Parathyroid adenoma (tissue), 2 donors: Measurements from ENCODE around the gene RECQL5.

Source experiments
- H2AFZ ChIP-seq: fragments of 300-600 bp; sonication (generic); one replicate; pipeline ENCODE4 v1.7.0; 2017; ENCODE audit warnings: antibody characterized with exemption, mild to moderate bottlenecking
- H3K27ac ChIP-seq: fragments of 300-600 bp; sonication (generic); one replicate; pipeline ENCODE4 v1.7.0; 2017
- H3K27me3 ChIP-seq: fragments of 300-600 bp; sonication (generic); one replicate; pipeline ENCODE4 v1.7.0; 2017; ENCODE audit warnings: low read length; ENCODE audit not compliant: control insufficient read depth, insufficient read depth
- H3K36me3 ChIP-seq: fragments of 300-600 bp; sonication (generic); one replicate; pipeline ENCODE4 v1.7.0; 2017; ENCODE audit warnings: low read length; ENCODE audit not compliant: control insufficient read depth, insufficient read depth
- H3K4me1 ChIP-seq: fragments of 300-600 bp; sonication (generic); one replicate; pipeline ENCODE4 v1.7.0; 2017; ENCODE audit warnings: control low read depth
- H3K4me2 ChIP-seq: fragments of 300-600 bp; sonication (generic); one replicate; pipeline ENCODE4 v1.7.0; 2017; ENCODE audit warnings: low read length
- H3K4me3 ChIP-seq: fragments of 300-600 bp; sonication (generic); one replicate; pipeline ENCODE4 v1.7.0; 2017; ENCODE audit warnings: low read depth, low read length
- H3K79me2 ChIP-seq: fragments of 300-600 bp; sonication (generic); one replicate; pipeline ENCODE4 v1.7.0; 2017; ENCODE audit warnings: control low read depth
- H3K9ac ChIP-seq: fragments of 300-600 bp; sonication (generic); one replicate; pipeline ENCODE4 v1.7.0; 2017; ENCODE audit warnings: mild to moderate bottlenecking
- H3K9me3 ChIP-seq: fragments of 300-600 bp; sonication (generic); one replicate; pipeline ENCODE4 v1.7.0; 2017; ENCODE audit warnings: low read length; ENCODE audit not compliant: control insufficient read depth
- CTCF ChIP-seq: fragments of 300-600 bp; sonication (generic); IDR thresholded peaks from one replicate; pipeline ENCODE4 v1.7.0; 2017; ENCODE audit warnings: antibody characterized with exemption, mild to moderate bottlenecking
- donor health status: primary hyperparathyroidism.

Gene RECQL5

GRCh38 chr17:75689441-75689873 lies 22.5 kb upstream of the RECQL5 start:
- no peak overlapping the region for H3K4me2 ChIP-seq

GRCh38 chr17:75688209-75688825 lies 21.4 kb upstream of the RECQL5 start:
- Histone ChIP-seq H3K4me3 (no peak overlapping the region), H3K9me3 (no peaks in the 10 kb centered on the region), H3K4me1 (peaks cover 2% of the 10 kb centered on the region), H3K4me2 (no peak overlapping the region), H3K27ac (peak overlapping the region; percentile 37), H3K27me3 (no peaks in the 10 kb centered on the region), H3K36me3 (no peaks in the 10 kb centered on the region), H3K79me2 (peaks cover 86% of the 10 kb centered on the region), H3K9ac (no peak overlapping the region), H2AFZ (no peak overlapping the region)
- no peak for TF ChIP-seq CTCF

More at GRCh38 chr17:75689441-75689873, 22.5 kb upstream of the RECQL5 start:
- H3K79me2 ChIP-seq: peaks cover 86% of the 10 kb centered on the region
- peaks cover 2% of the 10 kb centered on the region for H3K4me1 ChIP-seq
- no peaks in the 10 kb centered on the region for H3K36me3 ChIP-seq
- no peak for TF ChIP-seq CTCF
- H3K4me3 ChIP-seq: no peak overlapping the region
- no peaks in the 10 kb centered on the region for H3K9me3 ChIP-seq
- no peak overlapping the region for H2AFZ ChIP-seq
- H3K27ac ChIP-seq: no peak overlapping the region
- H3K9ac ChIP-seq: no peak overlapping the region
- H3K27me3 ChIP-seq: no peaks in the 10 kb centered on the region

GRCh38 chr17:75685499-75685898 lies 18.5 kb upstream of the RECQL5 start:
- Histone ChIP-seq H3K36me3 (no peaks in the 10 kb centered on the region), H3K27ac (peak overlapping the region; percentile 48), H3K4me2 (no peak overlapping the region), H3K4me3 (no peak overlapping the region), H2AFZ (no peak overlapping the region), H3K9me3 (no peaks in the 10 kb centered on the region), H3K9ac (no peak overlapping the region), H3K79me2 (peaks cover 81% of the 10 kb centered on the region), H3K4me1 (peaks cover 2% of the 10 kb centered on the region), H3K27me3 (no peaks in the 10 kb centered on the region)
- no peak for TF ChIP-seq CTCF

GRCh38 chr17:75684924-75685323 lies 18.0 kb upstream of the RECQL5 start:
- Histone ChIP-seq H3K4me3 (no peak overlapping the region), H3K9ac (no peak overlapping the region), H3K4me1 (peaks cover 3% of the 10 kb centered on the region)

More at GRCh38 chr17:75684924-75685323, 18.0 kb upstream of the RECQL5 start:
- Histone ChIP-seq H3K4me2 (no peak overlapping the region), H3K27ac (no peak overlapping the region), H3K27me3 (no peaks in the 10 kb centered on the region), H3K36me3 (no peaks in the 10 kb centered on the region), H2AFZ (no peak overlapping the region), H3K79me2 (peaks cover 80% of the 10 kb centered on the region), H3K9me3 (no peaks in the 10 kb centered on the region)
- TF ChIP-seq CTCF: no peak
